GM21619 (cell line): Measurements from ENCODE around the gene ATP8A1.
"Not testable (repeated sequence)": the region's sequence is repeated elsewhere in the genome, so short reads cannot be mapped to it uniquely, and the experiment has no call there.

Source experiments
- ATAC-seq: cut with Tn5 transposase; IDR thresholded peaks from one replicate; pipeline ENCODE4 v1.9.1; 2021; ENCODE audit not compliant: unreplicated experiment

ATP8A1 gene

GRCh38 chr4:42656944-42657792, at the start of gene ATP8A1:
TSS of gene ATP8A1 (minus strand) at chr4:42657105. CDS start at chr4:42656873, 232 bp downstream.
- peak; percentile 67 for ATAC-seq

GRCh38 chr4:42706086-42706485, 49.2 kb upstream of the ATP8A1 start:
- ATAC-seq: no peak

- ATAC-seq: no peak
Measured at GRCh38 chr4:42703813-42704212, 46.9 kb upstream of the ATP8A1 start.

GRCh38 chr4:42702895-42703294, 46.0 kb upstream of the ATP8A1 start:
- no peak for ATAC-seq

- not testable (repeated sequence) for ATAC-seq
Measured at GRCh38 chr4:42701780-42702179, 44.9 kb upstream of the ATP8A1 start.

- ATAC-seq: no peak
Measured at GRCh38 chr4:42690537-42690936, 33.6 kb upstream of the ATP8A1 start.

- no peak for ATAC-seq
Measured at GRCh38 chr4:42683393-42683792, 26.5 kb upstream of the ATP8A1 start.

- no peak for ATAC-seq
Measured at GRCh38 chr4:42678512-42678911, 21.6 kb upstream of the ATP8A1 start.

GRCh38 chr4:42676066-42676951, 19.4 kb upstream of the ATP8A1 start:
- no peak for ATAC-seq

- no peak for ATAC-seq
Measured at GRCh38 chr4:42673082-42673425, 16.1 kb upstream of the ATP8A1 start.

GRCh38 chr4:42672359-42673081, 15.6 kb upstream of the ATP8A1 start:
- no peak for ATAC-seq

- peak; percentile 94 for ATAC-seq
Measured at GRCh38 chr4:42671431-42672194, 14.7 kb upstream of the ATP8A1 start.

GRCh38 chr4:42658261-42658660, 1.4 kb upstream of the ATP8A1 start:
- ATAC-seq: no peak

- ATAC-seq: no peak
Measured at GRCh38 chr4:42656679-42656943, 294 bp downstream of the ATP8A1 start.

GRCh38 chr4:42655921-42656678, 805 bp downstream of the ATP8A1 start:
- peak; percentile 20 for ATAC-seq

- no peak for ATAC-seq
Measured at GRCh38 chr4:42655269-42655637, 1.7 kb downstream of the ATP8A1 start.

GRCh38 chr4:42654631-42655268, 2.2 kb downstream of the ATP8A1 start:
- ATAC-seq: peak; percentile 23

GRCh38 chr4:42653626-42654560, 3.0 kb downstream of the ATP8A1 start:
- no peak for ATAC-seq
